Activated CD4-positive, alpha-beta T cell treated with anti-CD3 and anti-CD28 coated beads, Interleukin-2, Interleukin-6, amounts not matched to agents 100 ng/mL and 50 ng/mL, durations not matched to agents 16 hours and 8 hours (primary cell): ENCODE data around the gene DBN1.
A peak's percentile ranks its signal among the peaks of the same experiment; 100 is the strongest.

Experiments used
- DNase-seq: peaks from one replicate; pipeline ENCODE4 v3.0.0-alpha.2; 2020

The DBN1 gene

GRCh38 chr5:177472460-177473442 is 683 bp downstream of the DBN1 start:
- peak; percentile 44 for DNase-seq

GRCh38 chr5:177471610-177472356 is 1.7 kb downstream of the DBN1 start:
- DNase-seq = no peak

- DNase-seq = no peak
These were observed 2.5 kb downstream of the DBN1 start for GRCh38 chr5:177470759-177471536.

GRCh38 chr5:177469750-177470525 is 3.5 kb downstream of the DBN1 start:
- no peak for DNase-seq

- no peak for DNase-seq
These were observed 4.5 kb downstream of the DBN1 start for GRCh38 chr5:177468685-177469628.

GRCh38 chr5:177468329-177468684 is 5.1 kb downstream of the DBN1 start:
- no peak for DNase-seq

- no peak for DNase-seq
These were observed 6.0 kb downstream of the DBN1 start for GRCh38 chr5:177467436-177467835.

GRCh38 chr5:177466861-177467260 is 6.6 kb downstream of the DBN1 start:
- DNase-seq = no peak

GRCh38 chr5:177465044-177465443 is 8.4 kb downstream of the DBN1 start:
- no peak for DNase-seq

GRCh38 chr5:177462021-177462670 is 11.3 kb downstream of the DBN1 start:
- DNase-seq = no peak

GRCh38 chr5:177459819-177460628 is 13.4 kb downstream of the DBN1 start:
- no peak for DNase-seq

- no peak for DNase-seq
These were observed 14.1 kb downstream of the DBN1 start for GRCh38 chr5:177459357-177459756.

- no peak for DNase-seq
These were observed 14.5 kb downstream of the DBN1 start for GRCh38 chr5:177458912-177459350.

GRCh38 chr5:177457852-177458681 is 15.4 kb downstream of the DBN1 start:
- DNase-seq = no peak

- peak; percentile 78 for DNase-seq
These were observed 16.2 kb downstream of the DBN1 start for GRCh38 chr5:177456976-177457851.

GRCh38 chr5:177456591-177456964 is 16.9 kb downstream of the DBN1 start:
- DNase-seq = no peak
